DND-41 (cell line): ENCODE results near the gene TMEM163.

Experiments
- ATAC-seq: fragments of 200-7000 bp; cut with Tn5 transposase; 3 replicates; pipeline ENCODE4 v1.9.1; 2021; ENCODE audit warnings: low read depth; ENCODE audit not compliant: insufficient read depth
- DNase-seq: peaks from one replicate; pipeline ENCODE4 v3.0.0-alpha.2; 2020
- H2AFZ ChIP-seq: 2 replicates; pipeline ENCODE4 v1.6.0; 2012; ENCODE audit warnings: low read depth, low read length
- H3K27ac ChIP-seq: 2 replicates; pipeline ENCODE4 v1.5.1; 2012; ENCODE audit warnings: low read length, inconsistent platforms
- H3K27me3 ChIP-seq: fragments of 200-600 bp; sonication (generic); 2 replicates; pipeline ENCODE4 v1.6.0; 2012; ENCODE audit warnings: low read length, mild to moderate bottlenecking, inconsistent platforms; ENCODE audit not compliant: insufficient read depth, poor library complexity
- H3K36me3 ChIP-seq: 2 replicates; pipeline ENCODE4 v1.5.1; 2012; ENCODE audit warnings: low read length, inconsistent platforms; ENCODE audit not compliant: insufficient read depth
- H3K4me1 ChIP-seq: 2 replicates; pipeline ENCODE4 v1.5.1; 2012; ENCODE audit warnings: mild to moderate bottlenecking, low read length; ENCODE audit not compliant: insufficient read depth
- H3K4me2 ChIP-seq: 2 replicates; pipeline ENCODE4 v1.6.0; 2012; ENCODE audit warnings: mild to moderate bottlenecking, moderate library complexity, low read length, inconsistent platforms; ENCODE audit not compliant: insufficient read depth
- H3K4me3 ChIP-seq, 2 experiments: fragments of 200-600 bp in 1 of 2; shearing (Covaris generic) in 1 of 2; 2 replicates each; pipeline ENCODE4 v1.5.1; 2012 to 2016; ENCODE audit warnings: inconsistent platforms in 2 of 2, low read length in 2 of 2, mild to moderate bottlenecking in 2 of 2, low read depth in 1 of 2, moderate library complexity in 1 of 2
- H3K79me2 ChIP-seq: 2 replicates; pipeline ENCODE4 v1.6.0; 2012; ENCODE audit warnings: low read length, inconsistent platforms; ENCODE audit not compliant: insufficient read depth
- H3K9ac ChIP-seq: 2 replicates; pipeline ENCODE4 v1.6.0; 2012; ENCODE audit warnings: low read depth, mild to moderate bottlenecking, inconsistent platforms, low read length, moderate library complexity
- H3K9me3 ChIP-seq: 2 replicates; pipeline ENCODE4 v1.5.1; 2012; ENCODE audit warnings: low read length, moderate library complexity, mild to moderate bottlenecking, inconsistent platforms; ENCODE audit not compliant: insufficient read depth, severe bottlenecking
- H4K20me1 ChIP-seq: 2 replicates; pipeline ENCODE4 v1.6.0; 2012; ENCODE audit warnings: low read length; ENCODE audit not compliant: insufficient read depth
- CTCF ChIP-seq: IDR thresholded peaks from 2 replicates; pipeline ENCODE4 v1.5.1; 2012; ENCODE audit warnings: borderline replicate concordance, low read length, moderate library complexity, mild to moderate bottlenecking; ENCODE audit not compliant: poor library complexity, severe bottlenecking; ENCODE audit errors: extremely low read depth
- EZH2 ChIP-seq: IDR thresholded peaks from 3 replicates; pipeline ENCODE4 v1.6.1; 2012; ENCODE audit warnings: borderline replicate concordance, low read depth, mild to moderate bottlenecking, moderate library complexity, low read length, inconsistent platforms; ENCODE audit not compliant: severe bottlenecking

TMEM163 gene

GRCh38 chr2:134714228-134714627, 4.6 kb downstream of the TMEM163 start:
- ATAC-seq (peak; percentile 57), DNase-seq (peak; percentile 53)
- H3K4me1 ChIP-seq = peaks cover 55% of the 10 kb centered on the region
- no peak overlapping the region for H3K9ac ChIP-seq
- no peak for TF ChIP-seq EZH2
- TF ChIP-seq CTCF = no peak
- no peaks in the 10 kb centered on the region for H4K20me1 ChIP-seq
- no peak overlapping the region for H3K4me3 ChIP-seq
- no peak overlapping the region for H2AFZ ChIP-seq
- H3K27ac ChIP-seq = peak overlapping the region; percentile 86
- H3K27me3 ChIP-seq = peaks cover 2% of the 10 kb centered on the region
- no peaks in the 10 kb centered on the region for H3K79me2 ChIP-seq
- no peaks in the 10 kb centered on the region for H3K36me3 ChIP-seq
- no peak overlapping the region for H3K4me2 ChIP-seq
- H3K9me3 ChIP-seq = no peaks in the 10 kb centered on the region

DNA sequence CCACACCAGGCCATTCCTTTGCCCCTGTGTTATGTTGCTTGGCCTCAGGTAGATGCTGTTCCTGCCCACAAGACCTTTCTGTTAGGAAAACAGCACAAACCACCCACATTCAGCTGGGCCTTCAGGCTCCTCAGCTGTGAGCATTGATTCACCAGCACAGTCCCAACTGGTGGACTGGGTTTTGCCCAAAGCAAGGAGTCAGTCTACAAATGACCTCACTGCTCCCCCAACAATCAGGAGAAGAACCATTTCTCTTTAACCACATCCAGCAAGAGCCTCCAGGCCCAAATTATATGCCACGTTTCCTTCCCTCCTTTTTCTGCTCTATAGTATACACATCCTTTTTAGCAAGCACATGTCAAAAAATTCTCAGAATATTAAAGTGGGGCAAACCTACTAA, 5.2 kb downstream of the TMEM163 start:
- Histone ChIP-seq H3K27me3 (no peaks in the 10 kb centered on the region), H3K9me3 (no peaks in the 10 kb centered on the region), H3K27ac (peak overlapping the region; percentile 86), H3K36me3 (no peaks in the 10 kb centered on the region), H3K4me1 (peaks cover 55% of the 10 kb centered on the region), H4K20me1 (no peaks in the 10 kb centered on the region), H3K9ac (no peak overlapping the region), H2AFZ (no peak overlapping the region), H3K4me2 (no peak overlapping the region; the same call in 1 of the 2 replicates), H3K4me3 (no peak overlapping the region), H3K79me2 (no peaks in the 10 kb centered on the region)
- DNase-seq = no peak
- ATAC-seq = no peak
- no peak for TF ChIP-seq CTCF
- no peak for TF ChIP-seq EZH2

DNA sequence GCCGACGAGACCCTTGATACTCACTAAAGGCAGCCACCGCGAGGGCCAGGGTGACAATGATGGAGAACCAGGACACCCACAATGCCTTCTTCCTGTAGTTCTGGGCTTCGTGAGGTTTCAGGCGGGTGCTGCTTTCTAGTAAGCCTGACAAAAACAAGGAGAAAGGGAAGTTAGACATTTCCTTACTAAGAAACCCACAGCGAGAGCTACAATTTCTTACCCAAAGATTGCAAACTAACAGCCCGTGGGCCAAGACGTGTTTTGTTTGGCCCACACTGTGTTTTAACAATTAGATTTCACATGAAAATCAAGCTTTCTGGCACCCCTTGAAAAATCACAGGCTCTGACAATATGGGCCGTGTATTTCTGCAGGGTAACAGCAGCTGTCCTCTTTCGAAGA, 5.6 kb downstream of the TMEM163 start:
- H2AFZ ChIP-seq = no peak overlapping the region
- H4K20me1 ChIP-seq = no peaks in the 10 kb centered on the region
- peaks cover 55% of the 10 kb centered on the region for H3K4me1 ChIP-seq
- no peak overlapping the region for H3K9ac ChIP-seq
- ATAC-seq = no peak
- TF ChIP-seq EZH2 (no peak), CTCF (no peak)
- no peaks in the 10 kb centered on the region for H3K79me2 ChIP-seq
- no peak for DNase-seq
- H3K27me3 ChIP-seq = no peaks in the 10 kb centered on the region
- H3K4me2 ChIP-seq = no peak overlapping the region
- no peak overlapping the region for H3K4me3 ChIP-seq
- H3K27ac ChIP-seq = peak overlapping the region; percentile 86
- H3K9me3 ChIP-seq = no peaks in the 10 kb centered on the region
- H3K36me3 ChIP-seq = no peaks in the 10 kb centered on the region

DNA sequence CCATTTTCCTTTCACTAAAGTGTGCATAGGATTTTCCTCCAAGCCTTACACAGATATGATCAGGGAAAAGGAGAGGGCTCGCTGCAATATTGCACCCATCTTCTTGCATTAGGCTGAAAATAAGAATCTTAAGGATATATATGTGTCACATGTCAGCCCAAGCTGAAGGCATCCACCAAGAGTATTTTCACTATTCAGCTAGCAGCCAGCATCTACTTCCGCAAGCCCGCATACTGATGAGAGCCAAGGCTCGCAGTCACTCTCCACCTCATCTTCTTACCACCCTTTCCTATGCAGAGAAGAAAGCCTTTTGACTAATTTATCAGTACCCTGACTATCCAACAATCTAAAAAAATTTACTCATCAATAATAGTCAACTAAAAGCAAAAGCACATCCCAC, 6.1 kb downstream of the TMEM163 start:
- no peak for ATAC-seq
- no peaks in the 10 kb centered on the region for H4K20me1 ChIP-seq
- no peaks in the 10 kb centered on the region for H3K27me3 ChIP-seq
- no peak for DNase-seq
- H3K79me2 ChIP-seq = no peaks in the 10 kb centered on the region
- no peak overlapping the region for H3K27ac ChIP-seq
- H3K9me3 ChIP-seq = no peaks in the 10 kb centered on the region
- no peak overlapping the region for H3K4me3 ChIP-seq
- H3K4me2 ChIP-seq = no peak overlapping the region
- peaks cover 55% of the 10 kb centered on the region for H3K4me1 ChIP-seq
- no peaks in the 10 kb centered on the region for H3K36me3 ChIP-seq
- TF ChIP-seq EZH2 (no peak), CTCF (no peak)
- H3K9ac ChIP-seq = no peak overlapping the region
- no peak overlapping the region for H2AFZ ChIP-seq
